BLaER1 (cell line): ENCODE measurements around the gene COPZ1.
A peak's percentile ranks its signal among the peaks of the same experiment; 100 is the strongest.

Experiments
- H3K27ac ChIP-seq: shearing (Covaris generic); formaldehyde crosslinking; 2 replicates; pipeline ENCODE4 v1.8.1; 2022
- H3K27me3 ChIP-seq: shearing (Covaris generic); formaldehyde crosslinking; 2 replicates; pipeline ENCODE4 v1.8.1; 2022
- H3K36me3 ChIP-seq: shearing (Covaris generic); formaldehyde crosslinking; 2 replicates; pipeline ENCODE4 v1.8.1; 2022
- H3K4me1 ChIP-seq: shearing (Covaris generic); formaldehyde crosslinking; 2 replicates; pipeline ENCODE4 v1.8.1; 2022
- H3K4me2 ChIP-seq: shearing (Covaris generic); formaldehyde crosslinking; 2 replicates; pipeline ENCODE4 v1.8.1; 2022
- H3K4me3 ChIP-seq: shearing (Covaris generic); formaldehyde crosslinking; 2 replicates; pipeline ENCODE4 v1.8.1; 2022
- H3K9ac ChIP-seq: shearing (Covaris generic); formaldehyde crosslinking; 2 replicates; pipeline ENCODE4 v1.8.1; 2022
- H3K9me3 ChIP-seq: shearing (Covaris generic); formaldehyde crosslinking; 2 replicates; pipeline ENCODE4 v1.8.1; 2022
- H4K20me1 ChIP-seq: shearing (Covaris generic); formaldehyde crosslinking; 2 replicates; pipeline ENCODE4 v1.8.1; 2022
- Cebpa-rat ChIP-seq: shearing (Covaris generic); IDR thresholded peaks from 2 replicates; pipeline ENCODE4 v1.8.1; 2022

The COPZ1 gene

GRCh38 chr12:54390668-54391551 is 66.0 kb downstream of the COPZ1 start:
- peaks cover 29% of the 10 kb centered on the region for H3K36me3 ChIP-seq
- H3K4me3 ChIP-seq = peak overlapping the region; percentile 78
- H4K20me1 ChIP-seq = peaks cover 28% of the 10 kb centered on the region; the same call in 1 of the 2 replicates
- H3K27me3 ChIP-seq = no peaks in the 10 kb centered on the region
- peak overlapping the region; percentile 71 for H3K27ac ChIP-seq
- no peak for TF ChIP-seq Cebpa-rat
- H3K9ac ChIP-seq = peak overlapping the region; percentile 77
- H3K4me2 ChIP-seq = peak overlapping the region; percentile 86
- H3K4me1 ChIP-seq = peaks cover 87% of the 10 kb centered on the region
- H3K9me3 ChIP-seq = no peaks in the 10 kb centered on the region

GRCh38 chr12:54392485-54393206 is 67.7 kb downstream of the COPZ1 start:
- H3K4me3 ChIP-seq = no peak overlapping the region
- H3K9me3 ChIP-seq = no peaks in the 10 kb centered on the region
- H3K9ac ChIP-seq = no peak overlapping the region
- peak overlapping the region; percentile 86 for H3K4me2 ChIP-seq
- peaks cover 33% of the 10 kb centered on the region; the same call in 1 of the 2 replicates for H4K20me1 ChIP-seq
- H3K27ac ChIP-seq = 0 out of 2 replicates have a peak overlapping the region, but pooled peaks have one; percentile 57
- no peak for TF ChIP-seq Cebpa-rat
- peaks cover 71% of the 10 kb centered on the region for H3K4me1 ChIP-seq
- H3K36me3 ChIP-seq = peaks cover 47% of the 10 kb centered on the region
- no peaks in the 10 kb centered on the region for H3K27me3 ChIP-seq

DNA sequence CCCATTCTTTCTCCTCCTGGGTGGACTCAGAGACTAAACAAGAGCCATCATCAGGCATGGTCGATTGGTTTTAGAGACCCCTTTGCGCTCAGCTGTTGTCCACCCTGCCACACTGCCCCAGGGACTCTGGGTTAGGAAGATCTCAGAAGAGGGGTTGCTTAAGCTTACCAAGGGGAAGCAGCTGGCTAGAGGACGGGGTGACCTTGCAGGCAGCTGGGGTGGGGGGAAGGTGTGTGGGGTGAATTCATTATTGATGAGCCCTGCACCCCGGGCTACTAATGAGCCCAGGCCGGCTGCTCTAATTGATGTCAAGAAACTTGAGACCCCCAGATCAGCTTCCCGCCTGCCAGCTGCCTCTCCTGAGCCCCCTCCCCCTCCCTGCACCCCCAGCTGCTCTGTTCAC is 68.3 kb downstream of the COPZ1 start:
- H3K36me3 ChIP-seq = peaks cover 52% of the 10 kb centered on the region
- no peak for TF ChIP-seq Cebpa-rat
- peak overlapping the region; percentile 54 for H3K9ac ChIP-seq
- peak overlapping the region; percentile 86 for H3K4me2 ChIP-seq
- no peaks in the 10 kb centered on the region for H3K9me3 ChIP-seq
- peaks cover 66% of the 10 kb centered on the region for H3K4me1 ChIP-seq
- no peaks in the 10 kb centered on the region for H3K27me3 ChIP-seq
- H4K20me1 ChIP-seq = peaks cover 33% of the 10 kb centered on the region; the same call in 1 of the 2 replicates
- no peak overlapping the region for H3K4me3 ChIP-seq
- H3K27ac ChIP-seq = peak overlapping the region; percentile 57

DNA sequence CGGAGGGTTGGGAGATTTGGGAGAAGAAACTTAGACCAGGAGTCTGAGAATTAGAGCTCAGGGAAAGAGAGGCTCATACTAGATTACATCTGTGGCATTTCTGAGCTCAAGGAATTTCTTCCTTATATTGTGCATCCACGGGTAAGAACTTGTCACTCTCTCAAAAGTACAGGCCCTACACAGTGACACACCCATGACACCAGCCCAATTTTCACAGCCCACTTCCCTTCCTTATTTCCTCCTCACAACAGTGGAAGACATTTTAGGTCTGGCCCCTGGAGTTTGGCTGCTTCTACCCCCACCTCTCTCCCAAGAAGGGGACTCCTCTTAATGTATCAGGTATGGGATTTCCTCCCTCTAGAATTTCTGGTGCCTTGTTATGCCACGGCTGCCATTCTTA is 68.8 kb downstream of the COPZ1 start:
- peak overlapping the region; percentile 86 for H3K4me2 ChIP-seq
- TF ChIP-seq Cebpa-rat = no peak
- no peak overlapping the region for H3K4me3 ChIP-seq
- H3K9me3 ChIP-seq = no peaks in the 10 kb centered on the region
- peaks cover 33% of the 10 kb centered on the region; the same call in 1 of the 2 replicates for H4K20me1 ChIP-seq
- H3K27ac ChIP-seq = peak overlapping the region; percentile 57
- H3K27me3 ChIP-seq = no peaks in the 10 kb centered on the region
- peaks cover 65% of the 10 kb centered on the region for H3K4me1 ChIP-seq
- peak overlapping the region; percentile 54 for H3K9ac ChIP-seq
- peaks cover 58% of the 10 kb centered on the region for H3K36me3 ChIP-seq

GRCh38 chr12:54394281-54394719 is 69.4 kb downstream of the COPZ1 start:
- peaks cover 33% of the 10 kb centered on the region; the same call in 1 of the 2 replicates for H4K20me1 ChIP-seq
- H3K4me3 ChIP-seq = no peak overlapping the region
- peak overlapping the region; percentile 86 for H3K4me2 ChIP-seq
- peaks cover 63% of the 10 kb centered on the region for H3K36me3 ChIP-seq
- peaks cover 63% of the 10 kb centered on the region for H3K4me1 ChIP-seq
- no peak overlapping the region for H3K9ac ChIP-seq
- no peak overlapping the region for H3K27ac ChIP-seq
- H3K9me3 ChIP-seq = no peaks in the 10 kb centered on the region
- no peaks in the 10 kb centered on the region for H3K27me3 ChIP-seq
- TF ChIP-seq Cebpa-rat = no peak

DNA sequence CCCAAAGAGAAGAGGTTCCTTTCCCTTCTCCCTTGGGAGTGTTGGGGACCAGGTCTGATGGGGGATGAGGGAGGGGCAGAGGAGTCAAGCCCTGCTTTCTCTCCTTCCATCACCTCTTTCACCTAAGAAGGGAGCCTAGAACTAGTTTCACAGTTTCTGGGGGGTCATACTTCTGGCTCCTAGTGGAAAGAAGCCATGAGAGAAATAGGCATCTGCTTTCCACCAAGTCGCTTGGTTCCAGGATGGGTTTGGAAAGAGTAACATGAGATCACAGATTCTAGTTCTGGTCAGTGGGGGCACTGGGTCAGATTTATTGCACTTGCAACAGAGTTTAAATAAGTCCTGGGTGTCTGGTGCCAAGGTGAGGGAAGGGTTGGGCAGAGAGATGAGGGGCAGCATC is 70.1 kb downstream of the COPZ1 start:
- H3K36me3 ChIP-seq = peaks cover 70% of the 10 kb centered on the region
- no peak for TF ChIP-seq Cebpa-rat
- H3K4me2 ChIP-seq = no peak overlapping the region
- H3K27ac ChIP-seq = no peak overlapping the region
- H4K20me1 ChIP-seq = peaks cover 40% of the 10 kb centered on the region
- peaks cover 56% of the 10 kb centered on the region for H3K4me1 ChIP-seq
- peak overlapping the region; percentile 7; the same call in 1 of the 2 replicates for H3K9ac ChIP-seq
- no peaks in the 10 kb centered on the region for H3K27me3 ChIP-seq
- H3K9me3 ChIP-seq = no peaks in the 10 kb centered on the region
- no peak overlapping the region for H3K4me3 ChIP-seq

GRCh38 chr12:54395545-54395944 is 70.6 kb downstream of the COPZ1 start:
- Histone ChIP-seq H3K36me3 (peaks cover 76% of the 10 kb centered on the region), H3K4me2 (no peak overlapping the region), H3K27ac (no peak overlapping the region), H3K9me3 (no peaks in the 10 kb centered on the region), H4K20me1 (peaks cover 45% of the 10 kb centered on the region), H3K4me3 (no peak overlapping the region), H3K27me3 (no peaks in the 10 kb centered on the region), H3K4me1 (peaks cover 52% of the 10 kb centered on the region), H3K9ac (no peak overlapping the region)
- no peak for TF ChIP-seq Cebpa-rat

DNA sequence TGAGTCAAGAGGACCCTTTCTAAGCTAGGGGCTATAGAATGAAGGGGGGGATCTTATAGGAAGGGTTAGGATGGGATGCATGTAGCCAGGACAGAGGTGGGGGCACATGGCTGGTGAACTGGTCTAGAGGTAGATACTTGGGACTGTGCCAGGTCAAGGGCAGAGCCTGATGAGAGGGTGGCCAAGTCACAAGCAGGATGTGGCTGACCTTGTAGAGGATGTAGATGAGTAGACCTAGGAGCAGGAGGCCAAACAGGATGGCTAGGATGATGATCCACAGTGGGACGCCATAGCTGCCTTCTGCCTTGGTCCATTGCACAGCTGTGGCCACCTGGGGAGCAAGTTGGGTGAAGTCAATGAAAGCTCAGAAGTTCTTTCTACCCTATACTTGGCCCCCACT is 72.2 kb downstream of the COPZ1 start:
- H3K4me3 ChIP-seq = no peak overlapping the region
- peaks cover 56% of the 10 kb centered on the region for H4K20me1 ChIP-seq
- no peak overlapping the region for H3K9ac ChIP-seq
- H3K36me3 ChIP-seq = peaks cover 92% of the 10 kb centered on the region
- peaks cover 45% of the 10 kb centered on the region for H3K4me1 ChIP-seq
- H3K9me3 ChIP-seq = no peaks in the 10 kb centered on the region
- no peak overlapping the region for H3K4me2 ChIP-seq
- H3K27ac ChIP-seq = no peak overlapping the region
- TF ChIP-seq Cebpa-rat = no peak
- no peaks in the 10 kb centered on the region for H3K27me3 ChIP-seq

- Histone ChIP-seq H3K9me3 (no peaks in the 10 kb centered on the region), H3K27me3 (no peaks in the 10 kb centered on the region), H3K36me3 (peaks cover 97% of the 10 kb centered on the region), H3K4me1 (peaks cover 34% of the 10 kb centered on the region), H3K4me3 (no peak overlapping the region), H3K9ac (no peak overlapping the region), H3K4me2 (no peak overlapping the region), H3K27ac (no peak overlapping the region), H4K20me1 (peaks cover 59% of the 10 kb centered on the region)
- no peak for TF ChIP-seq Cebpa-rat
Measured at GRCh38 chr12:54398218-54398617, 73.3 kb downstream of the COPZ1 start.
